EL (cell line): ENCODE data around the gene CTDP1.
A peak's percentile ranks its signal among the peaks of the same experiment; 100 is the strongest.

Experiments
- DNase-seq: peaks from one replicate; pipeline ENCODE4 v3.0.0-alpha.2; 2016

Gene CTDP1

DNA sequence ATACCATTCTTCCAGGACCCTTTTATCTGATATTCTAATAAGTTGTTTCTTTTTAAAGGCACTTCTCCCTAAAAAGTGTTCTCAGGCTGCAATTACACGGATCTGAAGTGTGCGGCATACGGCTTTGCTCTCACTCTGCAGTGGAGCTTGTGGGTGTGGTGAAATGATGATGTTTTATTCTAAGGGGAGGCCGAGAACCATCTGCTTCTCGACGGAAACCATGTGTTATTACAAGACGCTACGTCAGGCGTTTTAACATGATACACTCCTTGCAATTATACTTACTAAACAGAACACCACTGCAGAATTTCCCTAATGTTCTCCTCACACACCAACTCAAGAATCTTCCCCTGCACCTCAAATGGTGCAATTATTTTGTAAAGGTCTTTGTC, 34.9 kb upstream of the CTDP1 start:
- peak; percentile 8 for DNase-seq

GRCh38 chr18:79645291-79645983, 34.2 kb upstream of the CTDP1 start:
- no peak for DNase-seq

GRCh38 chr18:79647307-79647706, 32.3 kb upstream of the CTDP1 start:
- DNase-seq, result no peak

GRCh38 chr18:79650959-79651358, 28.6 kb upstream of the CTDP1 start:
- no peak for DNase-seq

DNA sequence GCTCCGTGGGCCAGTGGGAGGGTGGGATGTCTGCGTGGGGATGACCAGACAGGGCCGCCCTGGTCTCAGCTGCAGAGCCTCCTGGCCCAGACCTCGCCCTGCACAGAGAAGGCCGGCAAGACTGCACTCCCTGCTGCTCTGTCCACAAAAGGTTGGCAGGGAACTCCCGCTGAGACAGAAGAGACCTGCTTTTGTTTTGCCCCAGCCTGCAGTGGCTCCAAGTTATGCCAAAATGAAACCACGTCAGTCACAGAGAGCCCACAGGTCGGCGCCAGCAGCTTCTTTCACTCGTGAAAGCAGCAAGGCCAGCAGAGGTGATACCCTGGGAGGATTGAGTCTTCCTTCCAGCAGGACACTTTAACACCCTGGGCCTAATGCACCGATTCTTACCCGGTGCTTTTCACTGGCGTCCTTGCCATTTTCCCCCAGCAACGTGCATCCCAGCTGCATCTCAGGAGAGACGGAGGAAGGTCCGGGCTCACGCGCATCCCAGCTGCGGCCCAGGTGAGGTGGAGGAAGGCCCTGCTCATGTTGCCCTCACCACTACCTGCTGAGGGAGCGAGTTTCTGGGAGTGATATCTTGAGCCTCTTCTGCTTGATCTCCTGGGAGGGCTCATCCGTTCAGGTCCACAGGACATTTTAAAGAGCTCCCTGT, 22.1 kb upstream of the CTDP1 start:
- no peak for DNase-seq

DNA sequence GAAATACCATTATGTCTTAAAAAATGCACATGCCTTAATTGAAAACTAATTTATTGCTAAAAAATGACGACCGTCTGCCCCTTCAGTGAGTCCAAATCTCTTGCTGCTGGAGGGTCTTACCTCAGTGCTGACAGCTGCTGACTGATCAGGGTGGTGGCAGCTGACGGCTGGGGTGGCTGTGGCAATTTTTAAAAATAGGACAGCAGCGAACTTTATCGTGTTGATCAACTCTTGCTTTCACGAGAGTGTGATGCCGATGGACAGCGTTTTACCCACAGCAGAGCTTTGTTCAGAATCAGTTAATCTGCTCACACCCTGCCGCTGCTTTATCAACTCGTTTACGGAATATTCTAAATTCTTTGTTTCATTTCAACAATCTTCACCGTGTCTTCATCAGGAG, 21.2 kb upstream of the CTDP1 start:
- no peak for DNase-seq

DNA sequence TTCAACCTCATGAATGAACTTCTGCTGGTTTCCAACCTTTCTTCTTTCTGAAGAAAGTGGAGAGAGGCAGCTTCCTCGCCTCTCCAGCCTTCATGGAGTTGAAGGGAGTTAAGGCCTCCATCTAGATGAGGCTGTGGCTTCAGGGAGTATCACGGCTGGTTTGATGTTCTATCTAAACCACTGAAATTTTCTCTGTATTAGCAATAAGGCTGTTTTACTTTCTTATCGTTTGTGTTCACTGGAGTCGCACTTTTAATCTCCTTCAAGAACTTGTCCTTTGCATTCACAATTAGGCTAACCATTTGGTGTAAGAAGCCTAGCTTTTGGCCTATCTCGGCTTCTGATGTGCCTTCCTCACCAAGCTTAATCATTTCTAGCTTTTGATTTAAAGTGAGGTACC, 19.9 kb upstream of the CTDP1 start:
- DNase-seq, result no peak

DNA sequence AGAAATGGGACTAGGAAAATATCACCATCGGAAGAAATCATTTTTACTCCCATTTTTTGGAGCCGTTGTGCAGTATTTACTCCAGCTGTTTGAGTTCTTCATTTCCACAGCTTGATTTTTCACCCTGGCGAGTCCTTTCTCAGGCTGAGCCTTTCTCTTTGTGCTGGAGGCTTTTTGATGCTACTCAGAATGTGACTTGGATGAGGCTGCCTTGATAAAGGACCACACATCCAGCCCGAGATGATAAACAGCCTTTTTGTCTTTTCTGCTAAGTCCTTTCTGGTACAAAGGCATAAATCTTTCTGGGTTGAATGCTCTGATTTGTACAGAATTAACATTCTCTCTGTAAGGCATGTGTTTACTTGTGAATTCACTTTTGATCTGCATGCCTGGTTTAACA, 17.6 kb upstream of the CTDP1 start:
- no peak for DNase-seq

DNA sequence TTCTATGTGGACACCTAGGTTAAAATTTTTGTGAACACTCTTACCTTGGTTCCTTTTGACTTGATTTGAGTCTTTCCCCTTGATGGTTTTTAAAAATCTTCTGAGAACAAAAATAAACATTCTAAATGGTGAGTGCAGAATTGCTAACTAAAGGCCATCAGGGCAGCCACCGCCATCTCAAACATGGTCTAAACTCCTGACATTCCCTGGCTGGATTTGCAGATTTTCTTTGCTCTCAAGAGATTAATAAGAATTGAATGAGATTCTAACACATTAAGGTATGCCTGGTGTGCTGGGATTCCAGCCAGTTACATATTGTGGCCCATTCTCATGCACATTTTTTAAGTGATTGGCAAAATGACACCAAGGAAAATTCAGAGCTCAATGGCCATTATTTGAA, 17.2 kb upstream of the CTDP1 start:
- no peak for DNase-seq

- DNase-seq, result peak; percentile 67
These were observed 15.0 kb upstream of the CTDP1 start for GRCh38 chr18:79664525-79665125.

DNA sequence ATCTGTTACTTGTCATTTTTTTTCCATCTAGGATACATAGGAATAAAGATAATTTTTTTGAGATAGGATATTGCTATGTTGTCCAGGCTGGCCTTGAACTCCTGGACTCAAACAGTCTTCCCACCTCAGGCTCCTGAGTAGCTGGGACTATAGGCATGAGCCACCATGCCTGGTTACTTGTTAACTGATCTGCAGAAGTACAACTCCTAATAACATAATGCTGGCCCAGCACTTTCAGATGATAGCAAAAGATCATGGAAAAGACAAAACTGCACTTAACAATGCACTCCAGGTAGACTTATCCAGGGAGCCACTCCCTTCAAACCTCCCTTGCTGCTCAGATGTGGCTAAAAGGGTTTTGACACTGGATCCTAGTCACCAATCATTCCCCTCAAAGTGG, 11.4 kb upstream of the CTDP1 start:
- DNase-seq, result no peak

- DNase-seq, result no peak
These were observed 6.9 kb upstream of the CTDP1 start for GRCh38 chr18:79672490-79673276.

- DNase-seq, result no peak
These were observed 2.4 kb upstream of the CTDP1 start for GRCh38 chr18:79677221-79677620.

DNA sequence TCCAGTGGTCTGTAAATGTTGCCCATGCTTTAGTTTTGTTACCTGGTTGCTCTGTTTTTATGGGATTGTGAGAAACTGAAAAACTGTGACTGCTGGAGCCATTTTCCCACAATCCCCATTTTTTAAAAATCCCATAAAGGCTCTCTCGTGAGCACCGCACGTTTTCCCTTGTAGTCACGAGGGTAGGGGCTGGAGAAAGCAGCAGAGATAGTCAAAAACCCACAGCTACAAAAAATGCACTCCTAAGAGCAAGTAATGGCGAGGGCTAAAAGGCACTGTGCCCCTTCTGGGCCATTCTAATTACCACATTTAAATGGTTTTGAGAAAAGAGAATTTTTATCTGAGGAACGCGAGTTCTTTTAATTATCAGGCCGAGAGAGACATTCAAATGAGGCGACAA, 1.8 kb upstream of the CTDP1 start:
- DNase-seq, result no peak

GRCh38 chr18:79678665-79679551, 695 bp upstream of the CTDP1 start:
- DNase-seq, result peak; percentile 99

DNA sequence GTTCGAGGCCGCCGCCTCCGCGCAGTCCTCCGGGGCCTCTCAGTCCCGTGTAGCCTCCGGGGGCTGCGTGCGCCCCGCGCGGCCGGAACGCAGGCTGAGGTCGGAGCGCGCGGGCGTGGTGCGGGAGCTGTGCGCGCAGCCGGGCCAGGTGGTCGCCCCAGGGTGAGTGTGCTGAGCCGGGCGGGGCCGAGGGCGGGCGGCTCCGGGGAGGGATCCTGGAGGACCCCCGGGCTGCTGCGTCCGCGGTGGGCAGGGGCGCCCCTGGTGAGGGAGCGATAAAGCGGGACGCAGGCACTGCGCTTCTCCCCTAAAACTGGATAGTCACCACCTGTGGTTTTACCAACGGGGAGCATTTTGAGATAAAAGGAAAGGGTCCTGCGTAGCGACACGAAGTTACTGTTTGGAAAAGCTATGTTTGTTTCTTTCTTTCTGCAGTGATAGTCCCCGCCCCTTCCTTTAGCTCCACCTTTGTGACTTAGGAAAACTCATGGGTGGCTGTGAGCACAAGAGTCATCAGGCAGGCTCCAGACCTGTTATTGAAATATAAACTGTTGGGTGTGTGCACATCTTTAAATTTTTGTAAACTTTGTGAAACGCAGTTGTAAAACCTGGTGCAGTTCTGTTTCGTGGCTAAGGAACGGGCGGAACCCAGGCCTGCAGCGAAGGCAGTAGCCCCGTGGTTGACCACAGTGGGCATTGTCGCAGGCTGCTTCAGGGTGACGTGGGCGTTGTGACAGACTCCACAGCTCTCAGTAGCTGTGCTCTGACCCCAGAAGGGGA, 687 bp downstream of the CTDP1 start:
- DNase-seq, result peak; percentile 52

- no peak for DNase-seq
These were observed 1.3 kb downstream of the CTDP1 start for GRCh38 chr18:79680891-79681339.

GRCh38 chr18:79681484-79682387, 2.1 kb downstream of the CTDP1 start:
- DNase-seq, result no peak

DNA sequence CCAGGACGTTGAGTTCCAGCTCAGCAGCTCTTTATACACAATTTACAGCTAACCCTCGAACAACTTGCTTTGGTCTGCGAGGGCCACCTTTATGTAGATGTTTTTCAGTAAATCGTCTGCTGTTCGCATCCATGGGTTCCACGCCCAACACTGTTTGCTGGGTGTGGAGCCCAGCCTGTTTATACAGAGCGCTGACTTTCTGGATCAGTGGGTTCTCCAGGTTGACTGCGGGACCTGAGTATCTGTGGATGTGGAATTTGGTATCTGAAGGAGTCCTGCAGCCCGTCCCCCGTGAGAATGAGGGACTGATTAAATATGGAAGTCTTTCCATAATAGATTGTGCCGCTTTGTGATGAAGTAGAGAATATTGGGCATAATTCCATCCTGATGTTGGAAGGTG, 2.9 kb downstream of the CTDP1 start:
- DNase-seq, result no peak

GRCh38 chr18:79682894-79683625, 3.5 kb downstream of the CTDP1 start:
- no peak for DNase-seq
